PC-3 (cell line): ENCODE measurements around the gene FAM120AOS.

Source experiments
- EZH2 ChIP-seq: fragments of 300-600 bp; sonication (generic); IDR thresholded peaks from one replicate; pipeline ENCODE4 v1.6.1; 2017; ENCODE audit warnings: antibody characterized with exemption, mild to moderate bottlenecking, low read length; ENCODE audit not compliant: unreplicated experiment
- EZH2phosphoT487 ChIP-seq: fragments of 300-600 bp; sonication (generic); IDR thresholded peaks from 2 replicates; pipeline ENCODE4 v1.6.1; 2018; ENCODE audit warnings: mild to moderate bottlenecking, antibody characterized with exemption, low read length, borderline replicate concordance
- TF ChIP-seq, protein P1 (sequence below): fragments of 300-600 bp; sonication (generic); conservative IDR thresholded peaks from 2 replicates; pipeline ENCODE4 v1.5.1; 2017; ENCODE audit warnings: antibody characterized with exemption, low read depth, mild to moderate bottlenecking, low read length

- no peak for TF ChIP-seq EZH2
- TF ChIP-seq, protein P1, sequence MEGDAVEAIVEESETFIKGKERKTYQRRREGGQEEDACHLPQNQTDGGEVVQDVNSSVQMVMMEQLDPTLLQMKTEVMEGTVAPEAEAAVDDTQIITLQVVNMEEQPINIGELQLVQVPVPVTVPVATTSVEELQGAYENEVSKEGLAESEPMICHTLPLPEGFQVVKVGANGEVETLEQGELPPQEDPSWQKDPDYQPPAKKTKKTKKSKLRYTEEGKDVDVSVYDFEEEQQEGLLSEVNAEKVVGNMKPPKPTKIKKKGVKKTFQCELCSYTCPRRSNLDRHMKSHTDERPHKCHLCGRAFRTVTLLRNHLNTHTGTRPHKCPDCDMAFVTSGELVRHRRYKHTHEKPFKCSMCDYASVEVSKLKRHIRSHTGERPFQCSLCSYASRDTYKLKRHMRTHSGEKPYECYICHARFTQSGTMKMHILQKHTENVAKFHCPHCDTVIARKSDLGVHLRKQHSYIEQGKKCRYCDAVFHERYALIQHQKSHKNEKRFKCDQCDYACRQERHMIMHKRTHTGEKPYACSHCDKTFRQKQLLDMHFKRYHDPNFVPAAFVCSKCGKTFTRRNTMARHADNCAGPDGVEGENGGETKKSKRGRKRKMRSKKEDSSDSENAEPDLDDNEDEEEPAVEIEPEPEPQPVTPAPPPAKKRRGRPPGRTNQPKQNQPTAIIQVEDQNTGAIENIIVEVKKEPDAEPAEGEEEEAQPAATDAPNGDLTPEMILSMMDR, result no peak
- TF ChIP-seq EZH2phosphoT487, result no peak
Observed at GRCh38 chr9:93461414-93461743, 8.0 kb upstream of the FAM120AOS start.
